Measurements from ENCODE around the gene MYO1C. TPM values are rescaled to one million over a fixed set of nuclear protein-coding genes. Genes with fewer than 3 reads are reported as not detected.

MYO1C gene
- total RNA-seq, 1 experiment from 2014 or later: 73.6 TPM

GRCh38 chr17:1481736-1482135 lies 10.8 kb downstream of the MYO1C start:
- ChIA-PET POLR2A (no interaction called here), CTCF (interaction anchor here (1.0 kb wide), 1 partner anchor 116 kb away, joined by 3 read pairs; no protein-coding TSS in a partner anchor)
- TF ChIP-seq E2F1 (CRISPR knock-in tag; IDR thresholded peaks at IDR 0.05) (no peak), RELA (CRISPR knock-in tag; IDR thresholded peaks at IDR 0.05; ENCODE audit: borderline replicate concordance) (no peak), FOXP4 (CRISPR knock-in tag; IDR thresholded peaks at IDR 0.05) (no peak), CTCF (IDR thresholded peaks at IDR 0.05) (no peak), MXD4 (CRISPR knock-in tag; IDR thresholded peaks at IDR 0.05; ENCODE audit: borderline replicate concordance) (no peak), NFE2L1 (CRISPR knock-in tag; IDR thresholded peaks at IDR 0.05) (no peak)
- TF ChIP-seq, protein P1, sequence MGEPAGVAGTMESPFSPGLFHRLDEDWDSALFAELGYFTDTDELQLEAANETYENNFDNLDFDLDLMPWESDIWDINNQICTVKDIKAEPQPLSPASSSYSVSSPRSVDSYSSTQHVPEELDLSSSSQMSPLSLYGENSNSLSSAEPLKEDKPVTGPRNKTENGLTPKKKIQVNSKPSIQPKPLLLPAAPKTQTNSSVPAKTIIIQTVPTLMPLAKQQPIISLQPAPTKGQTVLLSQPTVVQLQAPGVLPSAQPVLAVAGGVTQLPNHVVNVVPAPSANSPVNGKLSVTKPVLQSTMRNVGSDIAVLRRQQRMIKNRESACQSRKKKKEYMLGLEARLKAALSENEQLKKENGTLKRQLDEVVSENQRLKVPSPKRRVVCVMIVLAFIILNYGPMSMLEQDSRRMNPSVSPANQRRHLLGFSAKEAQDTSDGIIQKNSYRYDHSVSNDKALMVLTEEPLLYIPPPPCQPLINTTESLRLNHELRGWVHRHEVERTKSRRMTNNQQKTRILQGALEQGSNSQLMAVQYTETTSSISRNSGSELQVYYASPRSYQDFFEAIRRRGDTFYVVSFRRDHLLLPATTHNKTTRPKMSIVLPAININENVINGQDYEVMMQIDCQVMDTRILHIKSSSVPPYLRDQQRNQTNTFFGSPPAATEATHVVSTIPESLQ (CRISPR knock-in tag; IDR thresholded peaks at IDR 0.05): no peak
- TF ChIP-seq, protein P2, sequence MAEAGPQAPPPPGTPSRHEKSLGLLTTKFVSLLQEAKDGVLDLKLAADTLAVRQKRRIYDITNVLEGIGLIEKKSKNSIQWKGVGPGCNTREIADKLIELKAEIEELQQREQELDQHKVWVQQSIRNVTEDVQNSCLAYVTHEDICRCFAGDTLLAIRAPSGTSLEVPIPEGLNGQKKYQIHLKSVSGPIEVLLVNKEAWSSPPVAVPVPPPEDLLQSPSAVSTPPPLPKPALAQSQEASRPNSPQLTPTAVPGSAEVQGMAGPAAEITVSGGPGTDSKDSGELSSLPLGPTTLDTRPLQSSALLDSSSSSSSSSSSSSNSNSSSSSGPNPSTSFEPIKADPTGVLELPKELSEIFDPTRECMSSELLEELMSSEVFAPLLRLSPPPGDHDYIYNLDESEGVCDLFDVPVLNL (CRISPR knock-in tag; IDR thresholded peaks at IDR 0.05; ENCODE audit: borderline replicate concordance, low read depth): no peak
- H3K27me3 Mint-ChIP-seq (ENCODE audit: low read depth): peaks cover 4% of the 10 kb centered on the region
- H3K4me1 Mint-ChIP-seq: peaks cover 14% of the 10 kb centered on the region
- DNase-seq (ENCODE audit: low spot score): no peak
- ATAC-seq: no peak
- H3K9me3 Mint-ChIP-seq: no peaks in the 10 kb centered on the region
- H3K4me3 Mint-ChIP-seq: no peak overlapping the region
- peaks cover 27% of the 10 kb centered on the region for H3K36me3 Mint-ChIP-seq
- no peak overlapping the region for H3K27ac Mint-ChIP-seq

- H3K27ac Mint-ChIP-seq: no peak overlapping the region
- H3K4me3 Mint-ChIP-seq: no peak overlapping the region
- peaks cover 14% of the 10 kb centered on the region for H3K4me1 Mint-ChIP-seq
- H3K9me3 Mint-ChIP-seq: no peaks in the 10 kb centered on the region
- DNase-seq (ENCODE audit: low spot score) (no peak), ATAC-seq (no peak)
- POLR2A ChIA-PET: no interaction called here
- CTCF ChIA-PET: interaction anchor here (1.0 kb wide), 1 partner anchor 116 kb away, joined by 3 read pairs; no protein-coding TSS in a partner anchor
- no peaks in the 10 kb centered on the region for H3K27me3 Mint-ChIP-seq (ENCODE audit: low read depth)
- H3K36me3 Mint-ChIP-seq: peaks cover 30% of the 10 kb centered on the region
- TF ChIP-seq STAT6 (CRISPR knock-in tag; conservative IDR thresholded peaks at IDR 0.05; ENCODE audit: low read depth) (no peak), TEAD1 (CRISPR knock-in tag; IDR thresholded peaks at IDR 0.05) (no peak), NFYB (CRISPR knock-in tag; conservative IDR thresholded peaks at IDR 0.05; ENCODE audit: low read depth) (no peak), E2F1 (CRISPR knock-in tag; IDR thresholded peaks at IDR 0.05) (no peak), CBFB (CRISPR knock-in tag; IDR thresholded peaks at IDR 0.05; ENCODE audit: low read depth) (no peak)
- TF ChIP-seq, protein P3, sequence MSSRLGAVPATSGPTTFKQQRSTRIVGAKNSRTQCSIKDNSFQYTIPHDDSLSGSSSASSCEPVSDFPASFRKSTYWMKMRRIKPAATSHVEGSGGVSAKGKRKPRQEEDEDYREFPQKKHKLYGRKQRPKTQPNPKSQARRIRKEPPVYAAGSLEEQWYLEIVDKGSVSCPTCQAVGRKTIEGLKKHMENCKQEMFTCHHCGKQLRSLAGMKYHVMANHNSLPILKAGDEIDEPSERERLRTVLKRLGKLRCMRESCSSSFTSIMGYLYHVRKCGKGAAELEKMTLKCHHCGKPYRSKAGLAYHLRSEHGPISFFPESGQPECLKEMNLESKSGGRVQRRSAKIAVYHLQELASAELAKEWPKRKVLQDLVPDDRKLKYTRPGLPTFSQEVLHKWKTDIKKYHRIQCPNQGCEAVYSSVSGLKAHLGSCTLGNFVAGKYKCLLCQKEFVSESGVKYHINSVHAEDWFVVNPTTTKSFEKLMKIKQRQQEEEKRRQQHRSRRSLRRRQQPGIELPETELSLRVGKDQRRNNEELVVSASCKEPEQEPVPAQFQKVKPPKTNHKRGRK (CRISPR knock-in tag; IDR thresholded peaks at IDR 0.05; ENCODE audit: borderline replicate concordance): no peak
- TF ChIP-seq, protein P2 (CRISPR knock-in tag; IDR thresholded peaks at IDR 0.05; ENCODE audit: borderline replicate concordance, low read depth): no peak
- TF ChIP-seq, protein P4, sequence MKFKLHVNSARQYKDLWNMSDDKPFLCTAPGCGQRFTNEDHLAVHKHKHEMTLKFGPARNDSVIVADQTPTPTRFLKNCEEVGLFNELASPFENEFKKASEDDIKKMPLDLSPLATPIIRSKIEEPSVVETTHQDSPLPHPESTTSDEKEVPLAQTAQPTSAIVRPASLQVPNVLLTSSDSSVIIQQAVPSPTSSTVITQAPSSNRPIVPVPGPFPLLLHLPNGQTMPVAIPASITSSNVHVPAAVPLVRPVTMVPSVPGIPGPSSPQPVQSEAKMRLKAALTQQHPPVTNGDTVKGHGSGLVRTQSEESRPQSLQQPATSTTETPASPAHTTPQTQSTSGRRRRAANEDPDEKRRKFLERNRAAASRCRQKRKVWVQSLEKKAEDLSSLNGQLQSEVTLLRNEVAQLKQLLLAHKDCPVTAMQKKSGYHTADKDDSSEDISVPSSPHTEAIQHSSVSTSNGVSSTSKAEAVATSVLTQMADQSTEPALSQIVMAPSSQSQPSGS (CRISPR knock-in tag; IDR thresholded peaks at IDR 0.05; ENCODE audit: borderline replicate concordance, low read depth): no peak
These were observed 11.6 kb downstream of the MYO1C start for GRCh38 chr17:1480747-1481465.

Data from WTC11 (cell line).